Measurements from ENCODE around the gene RAB5B. TPM values are rescaled to one million over a fixed set of nuclear protein-coding genes. Genes with fewer than 3 reads are reported as not detected.
A peak's percentile ranks its signal among the peaks of the same experiment; 100 is the strongest.
"Not testable (repeated sequence)": the region's sequence is repeated elsewhere in the genome, so short reads cannot be mapped to it uniquely, and the experiment has no call there.

The RAB5B gene
- total RNA-seq, 1 donor: 82.9 TPM

GRCh38 chr12:56041552-56042429, 67.9 kb downstream of the RAB5B start, which contains the start of gene RPS26:
Gene RPS26 (plus strand): TSS chr12:56041918. CDS start chr12:56042167, 249 bp downstream.
- peaks cover 21% of the 10 kb centered on the region for H3K79me2 ChIP-seq (ENCODE audit: insufficient read depth, low read length)
- H3K27me3 ChIP-seq (ENCODE audit: insufficient read depth, low read length): no peaks in the 10 kb centered on the region
- H3K4me1 ChIP-seq (ENCODE audit: insufficient read depth, low read length): peaks cover 23% of the 10 kb centered on the region
- H3K4me2 ChIP-seq (ENCODE audit: insufficient read depth, low read length): peak within 1 kb of the TSS; percentile 80
- peaks cover 19% of the 10 kb centered on the region for H4K20me1 ChIP-seq (ENCODE audit: insufficient read depth, low read length)
- H3K36me3 ChIP-seq (ENCODE audit: insufficient read depth, low read length): peaks cover 37% of the 10 kb centered on the region
- H2AFZ ChIP-seq (ENCODE audit: low read length): peak within 1 kb of the TSS; percentile 88
- DNase-seq (ENCODE audit: insufficient read length, low spot score, missing footprints): peak; percentile 93
- peak within 1 kb of the TSS; percentile 95 for H3K4me3 ChIP-seq (ENCODE audit: insufficient read depth, low read length)
- H3K9me3 ChIP-seq (ENCODE audit: low read depth, low read length): no peaks in the 10 kb centered on the region
- peak within 1 kb of the TSS; percentile 90 for H3K27ac ChIP-seq (ENCODE audit: low read depth, low read length)
- TF ChIP-seq CTCF (IDR thresholded peaks at IDR 0.05; ENCODE audit: extremely low read depth, low read depth, low read length): peak; percentile 26

GRCh38 chr12:56042430-56042813, 68.5 kb downstream of the RAB5B start:
- Histone ChIP-seq H3K27ac (ENCODE audit: low read depth, low read length) (peak overlapping the region; percentile 90), H3K79me2 (ENCODE audit: insufficient read depth, low read length) (peaks cover 21% of the 10 kb centered on the region)
- not testable (repeated sequence) for DNase-seq (ENCODE audit: insufficient read length, low spot score, missing footprints)

GRCh38 chr12:56042843-56043242, 69.0 kb downstream of the RAB5B start:
- Histone ChIP-seq H3K4me1 (ENCODE audit: insufficient read depth, low read length) (peaks cover 24% of the 10 kb centered on the region), H3K9me3 (ENCODE audit: low read depth, low read length) (no peaks in the 10 kb centered on the region), H3K4me2 (ENCODE audit: insufficient read depth, low read length) (peak overlapping the region; percentile 80), H2AFZ (ENCODE audit: low read length) (no peak overlapping the region), H4K20me1 (ENCODE audit: insufficient read depth, low read length) (peaks cover 19% of the 10 kb centered on the region), H3K27me3 (ENCODE audit: insufficient read depth, low read length) (no peaks in the 10 kb centered on the region), H3K4me3 (ENCODE audit: insufficient read depth, low read length) (peak overlapping the region; percentile 95), H3K36me3 (ENCODE audit: insufficient read depth, low read length) (peaks cover 37% of the 10 kb centered on the region), H3K79me2 (ENCODE audit: insufficient read depth, low read length) (peaks cover 21% of the 10 kb centered on the region), H3K27ac (ENCODE audit: low read depth, low read length) (peak overlapping the region; percentile 90)
- no peak for TF ChIP-seq CTCF (IDR thresholded peaks at IDR 0.05; ENCODE audit: extremely low read depth, low read depth, low read length)
- DNase-seq (ENCODE audit: insufficient read length, low spot score, missing footprints): no peak

More at GRCh38 chr12:56042430-56042813, 68.5 kb downstream of the RAB5B start:
- H3K4me2 ChIP-seq (ENCODE audit: insufficient read depth, low read length): peak overlapping the region; percentile 80
- H4K20me1 ChIP-seq (ENCODE audit: insufficient read depth, low read length): peaks cover 19% of the 10 kb centered on the region
- not testable (repeated sequence) for H2AFZ ChIP-seq (ENCODE audit: low read length); H3K9me3 ChIP-seq (ENCODE audit: low read depth, low read length); H3K27me3 ChIP-seq (ENCODE audit: insufficient read depth, low read length)
- H3K4me1 ChIP-seq (ENCODE audit: insufficient read depth, low read length): peaks cover 24% of the 10 kb centered on the region
- H3K4me3 ChIP-seq (ENCODE audit: insufficient read depth, low read length): peak overlapping the region; percentile 95
- peaks cover 37% of the 10 kb centered on the region for H3K36me3 ChIP-seq (ENCODE audit: insufficient read depth, low read length)

Other genes with a start within 250 kb of the RAB5B start
- 3,072 and 3,128 TPM in 2 replicates for gene CD63, start 245.1 kb upstream of the RAB5B start, total RNA-seq
- 4.1 and 4.3 TPM in 2 replicates for gene GDF11, start 231.0 kb upstream of the RAB5B start, total RNA-seq
- 53.6 and 56.6 TPM in 2 replicates for gene SARNP, start 156.4 kb upstream of the RAB5B start, total RNA-seq
- 9.4 and 10.1 TPM in 2 replicates for gene ORMDL2, start 156.0 kb upstream of the RAB5B start, total RNA-seq
- 40.1 and 41.6 TPM in 2 replicates for gene DNAJC14, start 144.5 kb upstream of the RAB5B start, total RNA-seq
- 13.0 and 14.7 TPM in 2 replicates for gene MMP19, start 131.1 kb upstream of the RAB5B start, total RNA-seq
- gene PYM1, start 46.2 kb upstream of the RAB5B start, total RNA-seq: 25.0 and 31.5 TPM in 2 replicates
- gene DGKA, start 42.9 kb upstream of the RAB5B start, total RNA-seq: 32.6 and 36.5 TPM in 2 replicates
- 0.59 and 0.72 TPM in 2 replicates for gene PMEL, start 8.0 kb upstream of the RAB5B start, total RNA-seq
- gene CDK2, start 7.2 kb upstream of the RAB5B start, total RNA-seq: 13.0 and 13.4 TPM in 2 replicates
- 12.3 and 13.0 TPM in 2 replicates for gene SUOX, start 23.2 kb downstream of the RAB5B start, total RNA-seq
- 1.2 and 2.5 TPM in 2 replicates for gene IKZF4, start 47.0 kb downstream of the RAB5B start, total RNA-seq
- 162 and 459 TPM in 2 replicates for gene RPS26, start 67.8 kb downstream of the RAB5B start, total RNA-seq
- 1.1 and 2.4 TPM in 2 replicates for gene ERBB3, start 106.1 kb downstream of the RAB5B start, total RNA-seq
- gene PA2G4, start 130.5 kb downstream of the RAB5B start, total RNA-seq: 99.0 and 115 TPM in 2 replicates
- gene RPL41, start 142.6 kb downstream of the RAB5B start, total RNA-seq: 1,930 and 2,844 TPM in 2 replicates
- gene ZC3H10, start 144.2 kb downstream of the RAB5B start, total RNA-seq: 9.0 and 10.6 TPM in 2 replicates
- gene ESYT1, start 154.2 kb downstream of the RAB5B start, total RNA-seq: 239 and 304 TPM in 2 replicates
- gene MYL6B, start 178.5 kb downstream of the RAB5B start, total RNA-seq: 49.8 and 53.9 TPM in 2 replicates
- gene MYL6, start 184.3 kb downstream of the RAB5B start, total RNA-seq: 848 and 873 TPM in 2 replicates
- gene SMARCC2, start 215.4 kb downstream of the RAB5B start, total RNA-seq: 65.9 and 70.4 TPM in 2 replicates
- gene RNF41, start 247.8 kb downstream of the RAB5B start, total RNA-seq: 155 and 159 TPM in 2 replicates

All from osteoblast (primary cell).